HG03175 (cell line): ENCODE measurements around the gene TIAL1.

Experiments
- ATAC-seq: cut with Tn5 transposase; IDR thresholded peaks from one replicate; pipeline ENCODE4 v1.9.1; 2021; ENCODE audit warnings: mild to moderate bottlenecking, moderate library complexity; ENCODE audit not compliant: unreplicated experiment

Gene TIAL1

GRCh38 chr10:119555178-119555784 lies 41.5 kb downstream of the TIAL1 start:
- ATAC-seq: no peak

DNA sequence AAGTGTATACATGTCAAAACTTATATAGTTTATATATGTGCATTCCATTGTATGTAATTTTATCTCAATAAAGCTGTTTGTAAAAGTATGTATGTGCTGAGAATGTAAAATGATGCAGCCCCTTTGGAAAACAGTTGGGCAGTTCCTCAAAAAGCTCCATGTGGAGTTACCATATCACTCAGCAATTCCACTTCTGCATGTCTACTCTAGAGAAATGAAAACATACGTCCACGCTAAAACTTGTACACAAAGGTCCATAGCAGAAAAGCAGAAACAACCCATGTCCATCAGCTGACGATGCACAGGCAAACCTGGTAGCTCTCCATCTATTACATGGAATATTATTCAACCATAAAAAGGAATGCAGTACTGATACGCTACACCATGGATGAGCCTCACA lies 45.9 kb downstream of the TIAL1 start:
- no peak for ATAC-seq

- no peak for ATAC-seq
These were observed 47.3 kb downstream of the TIAL1 start for GRCh38 chr10:119549247-119549999.

DNA sequence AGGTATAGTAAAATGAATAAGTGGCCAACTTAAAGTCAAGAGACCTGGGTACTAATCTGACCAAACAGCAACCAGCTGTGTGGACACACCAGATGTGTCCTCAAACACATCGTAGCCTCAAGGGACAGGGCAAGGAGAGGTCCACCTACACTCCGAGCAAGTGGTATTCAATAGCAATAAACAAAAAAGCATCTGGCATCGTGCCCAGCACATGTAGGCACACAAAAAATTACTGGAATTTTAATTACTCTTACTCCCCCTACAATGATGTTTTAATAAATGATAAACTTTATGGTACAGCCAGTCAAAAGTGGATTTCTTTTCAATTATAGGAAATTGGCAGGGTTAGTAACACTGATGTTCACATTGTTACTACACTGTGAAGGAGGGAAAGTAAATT lies 50.8 kb downstream of the TIAL1 start:
- ATAC-seq: no peak

DNA sequence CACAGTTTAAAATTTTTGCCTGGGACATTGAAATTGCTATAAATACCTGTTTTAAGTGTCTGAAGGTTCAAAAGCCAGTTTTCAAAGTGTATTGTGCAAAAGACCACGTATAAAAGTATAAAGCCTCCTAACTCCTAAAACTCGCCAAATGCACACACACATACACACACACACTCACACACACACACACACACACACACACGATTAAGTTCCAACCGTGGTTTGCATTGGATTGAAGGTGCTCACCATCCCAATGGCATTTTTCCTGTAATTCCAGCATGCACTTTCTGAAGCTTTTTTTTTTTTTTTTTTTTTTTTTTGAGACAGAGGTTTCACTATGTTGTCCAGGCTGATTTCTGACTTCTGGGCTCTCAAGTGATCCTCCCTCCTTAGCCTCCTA lies 51.5 kb downstream of the TIAL1 start:
- ATAC-seq: no peak

- no peak for ATAC-seq
These were observed 52.7 kb downstream of the TIAL1 start for GRCh38 chr10:119543814-119544642.

DNA sequence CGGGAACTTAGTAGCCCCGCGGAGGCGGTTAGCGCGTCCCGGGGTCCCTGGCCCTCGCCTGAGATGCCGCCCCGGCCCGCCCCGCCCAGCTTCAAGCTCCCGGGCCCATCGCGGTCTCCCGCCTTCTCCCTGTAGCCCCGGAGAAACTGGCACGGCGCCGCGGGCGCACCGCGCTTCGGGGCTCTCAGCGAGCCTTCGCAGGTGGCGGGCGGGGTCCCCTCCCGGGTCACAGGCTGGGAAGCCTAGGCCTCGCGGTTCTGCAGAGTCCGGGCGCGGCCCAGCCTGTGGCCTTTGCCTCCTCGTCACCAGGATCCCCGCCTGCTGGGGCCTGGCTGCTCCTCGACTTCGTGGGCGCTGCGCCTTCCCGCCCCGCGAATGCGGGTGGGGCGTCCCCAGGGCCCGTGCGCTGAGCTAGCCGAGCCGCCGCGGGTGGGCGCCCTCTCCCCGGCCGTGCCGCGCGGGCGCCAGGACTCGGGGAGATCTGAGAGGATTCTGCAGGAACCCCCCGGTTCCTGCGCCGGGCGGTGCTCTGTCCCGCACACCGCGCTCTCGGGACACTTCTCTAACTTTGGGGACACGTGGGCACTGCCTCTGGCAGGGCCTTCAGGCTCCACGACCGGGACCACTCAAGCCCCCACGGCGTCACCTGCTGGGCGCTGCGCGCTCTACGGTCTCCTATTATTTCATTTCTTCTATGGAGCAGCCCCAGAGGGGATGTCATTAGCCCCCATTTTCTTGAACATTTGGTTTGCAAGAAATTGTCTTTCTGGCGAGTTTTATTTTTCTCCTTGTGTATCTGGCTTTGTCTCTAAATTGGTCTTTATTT lies 53.6 kb downstream of the TIAL1 start:
- ATAC-seq: peak; percentile 53

DNA sequence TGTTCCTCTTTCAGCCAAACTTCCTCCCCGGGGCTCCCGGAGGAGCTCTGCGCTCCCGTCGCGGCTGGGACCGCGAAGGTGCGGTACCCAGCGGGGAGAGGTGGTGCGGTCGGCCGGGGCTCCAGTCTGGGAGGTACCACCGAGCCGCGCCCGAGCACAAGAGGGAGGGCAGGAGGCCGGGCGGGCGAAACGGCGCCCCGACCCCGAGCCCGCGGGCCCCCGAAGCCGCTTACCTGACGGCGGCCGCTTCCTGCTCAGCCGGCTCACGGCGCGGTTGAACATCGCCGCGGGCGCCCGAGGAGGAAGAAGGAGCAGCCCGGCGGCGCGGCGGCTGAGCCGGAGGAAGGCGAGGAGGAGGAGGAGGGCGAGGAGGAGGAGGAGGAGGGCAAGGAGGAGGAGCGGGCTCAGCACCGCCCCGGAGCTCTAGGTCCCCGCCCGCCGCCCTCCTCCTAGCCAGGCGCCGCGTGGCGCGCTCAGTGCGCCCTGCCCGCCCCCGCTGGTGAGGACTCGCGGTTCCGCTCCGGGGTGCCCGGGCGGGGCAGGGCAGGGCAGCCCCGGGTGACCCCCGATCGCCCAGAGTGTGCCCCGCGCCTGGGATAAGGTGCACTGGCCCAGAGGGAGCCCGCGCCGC lies 54.3 kb downstream of the TIAL1 start, which contains the start of gene RGS10:
TSS of gene RGS10 (minus strand) at position 363 of the 631 bp plus-strand sequence. CDS start at position 282, 81 bp downstream.
- peak; percentile 69 for ATAC-seq

GRCh38 chr10:119541459-119542356 lies 55.1 kb downstream of the TIAL1 start:
- peak; percentile 27 for ATAC-seq

DNA sequence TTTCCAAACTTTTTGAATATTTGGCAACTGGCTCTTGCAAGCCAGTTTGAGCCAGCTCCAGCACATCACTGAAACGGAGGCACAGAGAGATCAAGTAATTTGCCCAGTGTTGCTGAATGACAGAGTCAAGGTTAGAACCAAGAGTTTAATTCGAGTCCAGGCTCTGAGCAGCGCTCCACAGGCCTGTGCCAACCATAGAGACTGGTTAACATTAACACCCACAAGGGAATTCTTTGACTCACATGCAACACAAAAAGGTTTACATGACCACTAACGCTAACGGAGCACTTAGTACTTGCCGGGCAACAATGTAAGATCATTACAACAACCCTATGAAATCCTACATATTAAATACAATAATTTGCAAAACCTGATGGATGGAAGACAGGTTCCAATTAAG lies 55.7 kb downstream of the TIAL1 start:
- ATAC-seq: no peak

- no peak for ATAC-seq
These were observed 56.7 kb downstream of the TIAL1 start for GRCh38 chr10:119540038-119540437.

DNA sequence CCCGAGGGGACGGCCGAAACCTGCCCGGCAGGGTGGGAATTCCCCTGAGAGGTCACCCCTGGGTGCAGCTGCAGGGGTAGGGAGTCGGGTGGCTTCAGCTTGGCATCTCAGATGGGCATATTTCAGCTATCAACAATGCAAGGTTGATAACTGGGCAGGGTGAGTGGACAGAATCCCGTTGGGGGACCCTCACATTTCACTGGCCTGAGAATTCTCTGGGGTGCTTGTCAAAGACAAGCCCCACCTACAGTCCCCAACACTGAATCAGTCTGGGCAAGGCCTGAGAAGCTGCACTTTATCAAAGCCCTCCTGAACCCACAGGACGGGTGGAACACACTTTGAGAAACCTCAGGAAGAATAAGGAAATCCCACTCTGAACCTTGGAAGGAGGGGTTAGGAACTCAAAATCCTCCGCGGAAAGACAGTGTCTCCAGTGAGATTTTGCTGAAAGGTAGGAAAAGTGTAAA lies 57.4 kb downstream of the TIAL1 start:
- ATAC-seq: no peak

DNA sequence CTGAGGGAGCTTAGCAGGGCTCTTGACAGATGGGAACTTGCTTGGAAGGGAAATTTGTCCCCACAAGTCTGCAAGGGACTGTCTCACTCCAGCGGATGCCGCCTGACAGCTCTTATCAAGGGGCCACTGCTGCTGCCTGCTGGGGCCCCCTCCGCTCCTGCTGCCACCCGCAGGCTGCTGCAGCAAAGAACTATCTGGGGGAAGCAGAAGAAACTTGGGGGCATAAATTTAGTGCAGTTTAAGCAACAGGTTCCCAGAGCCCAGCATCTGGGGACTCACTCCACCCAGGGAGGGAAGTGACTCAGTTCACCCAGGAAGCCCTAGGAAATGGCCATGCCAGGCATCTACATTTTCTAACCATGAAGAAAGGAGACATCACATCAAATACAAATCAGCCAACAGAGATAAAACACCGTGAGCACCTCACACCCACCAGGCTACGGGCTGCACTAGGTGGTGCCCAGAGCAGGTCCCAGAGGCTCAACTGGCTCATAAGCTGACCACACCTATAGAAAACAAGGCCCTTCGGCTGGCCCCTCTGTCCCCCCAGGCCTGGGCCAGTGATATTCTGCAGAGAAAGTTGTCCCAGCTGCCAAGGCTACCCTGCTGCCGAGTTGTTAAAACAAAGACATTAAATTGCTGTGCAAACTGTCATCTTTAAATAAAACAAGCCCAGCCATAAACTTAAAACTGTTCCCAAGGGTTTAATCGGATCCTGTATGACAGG lies 58.0 kb downstream of the TIAL1 start:
- no peak for ATAC-seq

DNA sequence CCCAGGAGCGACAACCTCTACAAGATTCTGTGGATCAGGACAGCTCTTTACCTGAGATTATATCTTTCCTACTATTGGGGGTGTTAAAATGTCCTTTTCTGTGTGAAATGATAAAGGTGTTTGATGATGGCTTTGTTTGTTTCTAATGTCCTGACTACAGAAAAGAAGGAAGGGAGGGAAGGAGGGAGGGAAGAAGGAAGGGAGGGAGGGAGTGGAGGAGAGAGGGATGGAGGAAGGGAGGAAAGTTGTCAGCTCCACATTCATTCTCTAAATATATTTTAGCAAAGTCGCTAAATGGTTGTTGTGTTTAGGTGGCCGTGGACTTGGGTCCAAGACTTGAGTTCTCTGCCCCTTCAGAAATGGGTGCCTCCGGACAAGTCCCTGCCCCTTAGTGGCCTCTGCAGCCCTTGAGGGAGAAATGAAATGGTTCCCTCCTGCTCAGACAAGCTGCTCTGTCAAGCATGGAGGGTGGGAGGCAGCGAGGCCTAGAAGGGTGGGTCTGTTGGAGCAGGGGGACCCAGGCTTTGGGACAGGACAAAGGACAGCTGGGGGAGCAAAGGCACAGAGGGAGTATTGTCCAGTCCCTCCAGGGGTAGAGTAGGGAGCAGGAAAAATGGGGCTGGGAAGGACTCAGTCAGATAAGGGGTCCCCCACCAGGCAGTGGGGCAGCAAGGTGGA lies 58.7 kb downstream of the TIAL1 start:
- ATAC-seq: no peak

DNA sequence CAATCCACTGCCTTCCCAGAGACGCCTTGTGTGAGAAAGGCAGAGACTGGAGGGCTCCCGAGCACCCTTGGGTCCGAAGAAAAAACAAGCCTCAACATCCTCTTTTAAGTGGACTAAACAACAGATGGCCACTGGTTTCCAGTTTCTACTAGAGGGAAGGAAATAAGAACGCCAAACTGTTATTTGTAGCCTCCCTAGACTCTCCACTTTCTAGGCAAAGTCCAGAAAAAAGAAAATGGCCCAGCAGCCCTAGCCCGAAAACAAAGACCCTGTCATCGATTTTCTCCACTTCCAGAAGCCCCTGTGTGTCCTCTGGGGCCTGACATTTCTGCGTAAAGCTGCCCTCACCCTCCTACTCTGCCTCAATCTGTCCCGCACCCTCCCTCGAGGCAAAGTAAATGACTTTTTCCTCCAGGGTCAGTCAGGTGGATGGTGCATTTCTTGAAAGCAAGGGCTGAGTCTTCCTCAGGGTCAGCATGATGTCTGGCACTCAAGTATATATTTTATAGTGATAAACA lies 60.2 kb downstream of the TIAL1 start:
- no peak for ATAC-seq

DNA sequence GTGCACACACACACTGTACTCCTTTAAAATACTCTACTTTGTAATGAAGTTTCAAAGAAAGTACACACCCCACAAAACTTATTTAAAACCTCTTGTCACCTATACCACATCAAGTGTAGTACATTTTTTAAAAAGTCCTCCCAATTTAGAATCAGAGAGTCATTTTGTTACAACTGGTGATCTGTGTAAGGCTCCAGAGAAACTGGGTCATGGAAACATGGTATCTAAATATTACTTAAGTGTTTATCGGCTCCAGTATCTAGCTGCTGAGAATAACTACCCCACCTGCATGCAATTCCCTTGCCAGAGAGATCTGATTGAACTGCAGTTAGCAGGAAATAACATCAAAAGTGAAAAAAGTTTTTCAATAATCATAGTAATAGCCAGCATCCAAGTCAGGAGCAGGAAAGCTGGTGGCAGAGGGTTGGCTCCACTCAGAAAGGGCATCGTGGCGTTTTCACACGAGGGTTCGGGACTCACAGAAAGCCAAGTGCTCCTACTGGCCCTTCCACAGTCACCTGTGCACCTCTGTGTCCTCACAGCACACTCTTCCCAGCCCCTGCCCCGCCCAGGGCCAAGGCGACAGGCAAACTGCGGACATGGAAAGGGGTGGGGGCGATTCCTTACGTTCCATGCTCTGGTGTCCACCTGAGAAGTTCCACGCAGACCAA lies 60.8 kb downstream of the TIAL1 start:
- ATAC-seq: no peak

DNA sequence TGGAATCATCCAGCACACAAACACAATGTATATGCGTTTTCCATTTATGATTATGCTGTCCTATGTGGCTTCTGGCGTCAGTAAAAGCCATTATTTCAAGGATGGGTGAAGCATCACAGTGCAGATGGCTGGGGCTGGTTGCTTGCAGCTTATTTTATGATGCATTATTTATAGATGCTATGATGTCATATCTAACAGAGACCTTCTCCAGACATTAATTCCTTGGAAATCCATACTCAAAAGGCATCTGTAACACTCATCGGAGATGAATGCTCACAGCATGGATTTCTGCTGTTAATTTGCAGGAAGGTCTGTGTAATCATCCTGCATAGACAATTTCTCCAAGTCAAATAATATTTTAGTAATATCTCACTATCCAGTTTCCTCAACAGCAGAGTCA lies 61.5 kb downstream of the TIAL1 start:
- no peak for ATAC-seq
